Measurements from ENCODE around the gene AFAP1.

Gene AFAP1

GRCh38 chr4:7801641-7802040 lies 138.0 kb downstream of the AFAP1 start:
- H3K4me3 ChIP-seq (ENCODE audit: control insufficient read depth in 1 of 7, extremely low read depth in 1 of 7, insufficient read depth in 4 of 7, low read depth in 2 of 7, low read length in 6 of 7), result no peak overlapping the region
- ChIA-PET POLR2A (no interaction called here), CTCF (interaction anchor here (0.7 to 9.6 kb wide), 14 partner anchors 11 to 186 kb away, joined by 3 to 157 read pairs (median 9); no protein-coding TSS in a partner anchor)
- no peaks in the 10 kb centered on the region for H3K36me3 ChIP-seq (ENCODE audit: control insufficient read depth in 4 of 4, insufficient read depth in 4 of 4, low read length in 3 of 4)
- H3K27me3 ChIP-seq (replicated peaks in 2 of 5; ENCODE audit: control insufficient read depth in 4 of 5, insufficient read depth in 5 of 5, low read length in 4 of 5), result peaks cover 0 to 41% (median 9%) of the 10 kb centered on the region in 5 experiments
- WGBS (ENCODE audit: insufficient coverage), result no CpG with 5 or more reads among the region's 1 CpG
- H3K9me3 ChIP-seq (ENCODE audit: control extremely low read depth in 1 of 5, control insufficient read depth in 4 of 5, insufficient read depth in 2 of 5, low read depth in 1 of 5, low read length in 4 of 5), result peaks cover 0 to 3% (median 0%) of the 10 kb centered on the region in 5 experiments
- no peaks in the 10 kb centered on the region for H3K4me1 ChIP-seq (ENCODE audit: control extremely low read depth in 1 of 4, control insufficient read depth in 4 of 4, insufficient read depth in 4 of 4, low read length in 3 of 4)
- H3K27ac ChIP-seq (ENCODE audit: insufficient read depth in 1 of 2, low read depth in 1 of 2, low read length in 2 of 2, poor library complexity in 1 of 2, severe bottlenecking in 2 of 2), result no peak overlapping the region
- DNase-seq, result no peak

GRCh38 chr4:7801001-7801400 lies 138.7 kb downstream of the AFAP1 start:
- no peak overlapping the region for H3K4me3 ChIP-seq (ENCODE audit: control insufficient read depth in 1 of 7, extremely low read depth in 1 of 7, insufficient read depth in 4 of 7, low read depth in 2 of 7, low read length in 6 of 7)
- peaks cover 0 to 3% (median 0%) of the 10 kb centered on the region in 5 experiments for H3K9me3 ChIP-seq (ENCODE audit: control extremely low read depth in 1 of 5, control insufficient read depth in 4 of 5, insufficient read depth in 2 of 5, low read depth in 1 of 5, low read length in 4 of 5)
- 98% methylated on average over 6 of the region's 10 CpGs for WGBS (ENCODE audit: insufficient coverage)
- no peak overlapping the region for H3K27ac ChIP-seq (ENCODE audit: insufficient read depth in 1 of 2, low read depth in 1 of 2, low read length in 2 of 2, poor library complexity in 1 of 2, severe bottlenecking in 2 of 2)
- peaks cover 0 to 34% (median 8%) of the 10 kb centered on the region in 5 experiments for H3K27me3 ChIP-seq (replicated peaks in 2 of 5; ENCODE audit: control insufficient read depth in 4 of 5, insufficient read depth in 5 of 5, low read length in 4 of 5)
- no peaks in the 10 kb centered on the region for H3K36me3 ChIP-seq (ENCODE audit: control insufficient read depth in 4 of 4, insufficient read depth in 4 of 4, low read length in 3 of 4)
- H3K4me1 ChIP-seq (ENCODE audit: control extremely low read depth in 1 of 4, control insufficient read depth in 4 of 4, insufficient read depth in 4 of 4, low read length in 3 of 4), result no peaks in the 10 kb centered on the region
- ChIA-PET CTCF (interaction anchor here (0.7 to 9.6 kb wide), 8 partner anchors 12 to 186 kb away, joined by 3 to 157 read pairs (median 10); no protein-coding TSS in a partner anchor), POLR2A (no interaction called here)
- no peak for DNase-seq

GRCh38 chr4:7800410-7800809 lies 139.3 kb downstream of the AFAP1 start:
- Histone ChIP-seq H3K4me1 (ENCODE audit: control extremely low read depth in 1 of 4, control insufficient read depth in 4 of 4, insufficient read depth in 4 of 4, low read length in 3 of 4) (no peaks in the 10 kb centered on the region), H3K36me3 (ENCODE audit: control insufficient read depth in 4 of 4, insufficient read depth in 4 of 4, low read length in 3 of 4) (no peaks in the 10 kb centered on the region), H3K27ac (ENCODE audit: insufficient read depth in 1 of 2, low read depth in 1 of 2, low read length in 2 of 2, poor library complexity in 1 of 2, severe bottlenecking in 2 of 2) (no peak overlapping the region), H3K9me3 (ENCODE audit: control extremely low read depth in 1 of 5, control insufficient read depth in 4 of 5, insufficient read depth in 2 of 5, low read depth in 1 of 5, low read length in 4 of 5) (peaks cover 0 to 3% (median 0%) of the 10 kb centered on the region in 5 experiments), H3K4me3 (ENCODE audit: control insufficient read depth in 1 of 7, extremely low read depth in 1 of 7, insufficient read depth in 4 of 7, low read depth in 2 of 7, low read length in 6 of 7) (no peak overlapping the region), H3K27me3 (replicated peaks in 2 of 5; ENCODE audit: control insufficient read depth in 4 of 5, insufficient read depth in 5 of 5, low read length in 4 of 5) (peaks cover 0 to 28% (median 8%) of the 10 kb centered on the region in 5 experiments)
- POLR2A ChIA-PET, result no interaction called here
- no peak for DNase-seq
- 95% methylated on average over 22 of the region's 22 CpGs for WGBS (ENCODE audit: insufficient coverage)
- CTCF ChIA-PET, result interaction anchor here (1.2 to 9.6 kb wide), 8 partner anchors 13 to 187 kb away, joined by 3 to 157 read pairs (median 10); no protein-coding TSS in a partner anchor

DNA sequence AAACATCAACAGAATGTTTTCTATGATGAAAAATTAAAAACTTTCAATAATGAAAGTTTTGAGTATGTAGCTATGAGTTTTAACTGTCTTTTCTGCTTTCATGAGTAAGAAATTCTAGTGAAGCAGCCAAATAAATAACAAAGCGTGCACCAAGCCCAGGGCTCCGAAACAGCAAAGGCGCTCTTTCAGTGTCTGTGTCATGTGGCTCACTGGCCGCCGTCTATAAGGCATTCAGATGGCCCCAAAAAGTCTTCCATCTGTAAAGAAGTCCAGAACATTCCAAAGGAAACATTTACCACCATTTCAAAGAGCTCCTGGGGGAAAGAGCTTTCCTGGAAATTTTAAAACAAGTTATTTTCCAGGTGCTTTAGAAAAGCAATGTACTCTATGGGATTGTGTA lies 139.9 kb downstream of the AFAP1 start:
- 92% methylated on average over 5 of the region's 5 CpGs for WGBS (ENCODE audit: insufficient coverage)
- no peak for DNase-seq
- H3K36me3 ChIP-seq (ENCODE audit: control insufficient read depth in 4 of 4, insufficient read depth in 4 of 4, low read length in 3 of 4), result no peaks in the 10 kb centered on the region
- peaks cover 0 to 3% (median 0%) of the 10 kb centered on the region in 5 experiments for H3K9me3 ChIP-seq (ENCODE audit: control extremely low read depth in 1 of 5, control insufficient read depth in 4 of 5, insufficient read depth in 2 of 5, low read depth in 1 of 5, low read length in 4 of 5)
- POLR2A ChIA-PET, result no interaction called here
- H3K4me1 ChIP-seq (ENCODE audit: control extremely low read depth in 1 of 4, control insufficient read depth in 4 of 4, insufficient read depth in 4 of 4, low read length in 3 of 4), result no peaks in the 10 kb centered on the region
- no peak overlapping the region for H3K27ac ChIP-seq (ENCODE audit: insufficient read depth in 1 of 2, low read depth in 1 of 2, low read length in 2 of 2, poor library complexity in 1 of 2, severe bottlenecking in 2 of 2)
- CTCF ChIA-PET, result interaction anchor here (0.6 to 9.6 kb wide), 8 partner anchors 9 to 187 kb away, joined by 3 to 157 read pairs (median 9); no protein-coding TSS in a partner anchor
- no peak overlapping the region for H3K4me3 ChIP-seq (ENCODE audit: control insufficient read depth in 1 of 7, extremely low read depth in 1 of 7, insufficient read depth in 4 of 7, low read depth in 2 of 7, low read length in 6 of 7)
- H3K27me3 ChIP-seq (replicated peaks in 2 of 5; ENCODE audit: control insufficient read depth in 4 of 5, insufficient read depth in 5 of 5, low read length in 4 of 5), result peaks cover 0 to 22% (median 5%) of the 10 kb centered on the region in 5 experiments

GRCh38 chr4:7799306-7799705 lies 140.4 kb downstream of the AFAP1 start:
- DNase-seq, result no peak
- Histone ChIP-seq H3K36me3 (ENCODE audit: control insufficient read depth in 4 of 4, insufficient read depth in 4 of 4, low read length in 3 of 4) (no peaks in the 10 kb centered on the region), H3K27me3 (replicated peaks in 2 of 5; ENCODE audit: control insufficient read depth in 4 of 5, insufficient read depth in 5 of 5, low read length in 4 of 5) (peaks cover 0 to 20% (median 5%) of the 10 kb centered on the region in 5 experiments), H3K4me1 (ENCODE audit: control extremely low read depth in 1 of 4, control insufficient read depth in 4 of 4, insufficient read depth in 4 of 4, low read length in 3 of 4) (no peaks in the 10 kb centered on the region), H3K9me3 (ENCODE audit: control extremely low read depth in 1 of 5, control insufficient read depth in 4 of 5, insufficient read depth in 2 of 5, low read depth in 1 of 5, low read length in 4 of 5) (peaks cover 0 to 3% (median 0%) of the 10 kb centered on the region in 5 experiments), H3K27ac (ENCODE audit: insufficient read depth in 1 of 2, low read depth in 1 of 2, low read length in 2 of 2, poor library complexity in 1 of 2, severe bottlenecking in 2 of 2) (no peak overlapping the region), H3K4me3 (ENCODE audit: control insufficient read depth in 1 of 7, extremely low read depth in 1 of 7, insufficient read depth in 4 of 7, low read depth in 2 of 7, low read length in 6 of 7) (no peak overlapping the region)
- ChIA-PET CTCF (interaction anchor here (0.6 to 2.8 kb wide), 8 partner anchors 8 to 188 kb away, joined by 3 to 11 read pairs (median 3); no protein-coding TSS in a partner anchor), POLR2A (no interaction called here)
- WGBS (ENCODE audit: insufficient coverage), result 96% methylated on average over 11 of the region's 11 CpGs

DNA sequence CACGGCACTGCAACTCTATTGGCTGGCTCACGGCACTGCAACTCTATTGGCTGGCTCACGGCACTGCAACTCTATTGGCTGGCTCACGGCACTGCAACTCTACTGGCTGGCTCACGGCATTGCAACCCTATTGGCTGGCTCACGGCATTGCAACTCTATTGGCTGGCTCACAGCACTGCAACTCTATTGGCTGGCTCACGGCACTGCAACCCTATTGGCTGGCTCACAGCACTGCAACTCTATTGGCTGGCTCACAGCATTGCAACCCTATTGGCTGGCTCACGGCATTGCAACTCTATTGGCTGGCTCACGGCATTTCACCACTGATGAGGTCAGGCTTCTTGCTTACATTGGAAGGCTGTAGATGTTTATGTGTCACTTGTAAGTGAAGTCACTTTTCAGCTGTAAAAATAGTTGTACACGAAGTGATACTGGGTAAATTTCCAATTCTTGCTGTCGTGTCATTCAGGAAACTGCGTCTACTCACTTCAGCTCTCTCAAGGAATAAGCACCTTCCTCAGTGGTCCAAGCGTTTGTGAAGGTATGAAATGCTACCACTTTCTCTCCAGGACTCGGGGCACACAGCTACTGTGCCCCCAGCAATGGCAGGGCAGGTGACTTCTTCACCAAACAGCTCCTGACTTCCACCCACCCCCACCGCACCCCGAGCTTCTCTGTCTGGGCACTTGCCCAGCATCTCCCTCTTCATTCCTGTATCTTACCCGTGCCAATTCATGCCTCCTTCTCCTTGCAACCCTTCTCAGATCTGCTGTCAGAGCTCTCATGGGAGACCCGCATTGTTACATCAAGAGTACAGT lies 141.3 kb downstream of the AFAP1 start:
- WGBS (ENCODE audit: insufficient coverage), result 92% methylated on average over 16 of the region's 18 CpGs
- Histone ChIP-seq H3K4me1 (ENCODE audit: control extremely low read depth in 1 of 4, control insufficient read depth in 4 of 4, insufficient read depth in 4 of 4, low read length in 3 of 4) (peaks cover 0 to 7% (median 0%) of the 10 kb centered on the region in 4 experiments), H3K36me3 (ENCODE audit: control insufficient read depth in 4 of 4, insufficient read depth in 4 of 4, low read length in 3 of 4) (no peaks in the 10 kb centered on the region), H3K9me3 (ENCODE audit: control extremely low read depth in 1 of 5, control insufficient read depth in 4 of 5, insufficient read depth in 2 of 5, low read depth in 1 of 5, low read length in 4 of 5) (peaks cover 0 to 3% (median 0%) of the 10 kb centered on the region in 5 experiments), H3K27me3 (replicated peaks in 2 of 5; ENCODE audit: control insufficient read depth in 4 of 5, insufficient read depth in 5 of 5, low read length in 4 of 5) (peaks cover 0 to 20% (median 5%) of the 10 kb centered on the region in 5 experiments), H3K27ac (ENCODE audit: insufficient read depth in 1 of 2, low read depth in 1 of 2, low read length in 2 of 2, poor library complexity in 1 of 2, severe bottlenecking in 2 of 2) (no peak overlapping the region), H3K4me3 (ENCODE audit: control insufficient read depth in 1 of 7, extremely low read depth in 1 of 7, insufficient read depth in 4 of 7, low read depth in 2 of 7, low read length in 6 of 7) (no peak overlapping the region)
- peak; percentile 9 to 35 (median 18) for DNase-seq
- ChIA-PET CTCF (interaction anchor here (0.7 to 2.6 kb wide), 3 partner anchors 9 to 89 kb away, joined by 3 to 11 read pairs (median 3); no protein-coding TSS in a partner anchor), POLR2A (no interaction called here)

- ChIA-PET CTCF (no interaction called here), POLR2A (no interaction called here)
- WGBS (ENCODE audit: insufficient coverage), result 96% methylated on average over 10 of the region's 11 CpGs
- DNase-seq, result no peak
- peaks cover 0 to 20% (median 6%) of the 10 kb centered on the region in 5 experiments for H3K27me3 ChIP-seq (replicated peaks in 2 of 5; ENCODE audit: control insufficient read depth in 4 of 5, insufficient read depth in 5 of 5, low read length in 4 of 5)
- H3K9me3 ChIP-seq (ENCODE audit: control extremely low read depth in 1 of 5, control insufficient read depth in 4 of 5, insufficient read depth in 2 of 5, low read depth in 1 of 5, low read length in 4 of 5), result peaks cover 0 to 3% (median 0%) of the 10 kb centered on the region in 5 experiments
- H3K4me1 ChIP-seq (ENCODE audit: control extremely low read depth in 1 of 4, control insufficient read depth in 4 of 4, insufficient read depth in 4 of 4, low read length in 3 of 4), result peaks cover 0 to 7% (median 0%) of the 10 kb centered on the region in 4 experiments
- H3K27ac ChIP-seq (ENCODE audit: insufficient read depth in 1 of 2, low read depth in 1 of 2, low read length in 2 of 2, poor library complexity in 1 of 2, severe bottlenecking in 2 of 2), result no peak overlapping the region
- H3K36me3 ChIP-seq (ENCODE audit: control insufficient read depth in 4 of 4, insufficient read depth in 4 of 4, low read length in 3 of 4), result no peaks in the 10 kb centered on the region
- no peak overlapping the region for H3K4me3 ChIP-seq (ENCODE audit: control insufficient read depth in 1 of 7, extremely low read depth in 1 of 7, insufficient read depth in 4 of 7, low read depth in 2 of 7, low read length in 6 of 7)
Measured at GRCh38 chr4:7797330-7797729, 142.3 kb downstream of the AFAP1 start.
